ENCODE results near the gene GAREM1.
"Not testable (repeated sequence)": the region's sequence is repeated elsewhere in the genome, so short reads cannot be mapped to it uniquely, and the experiment has no call there.

Gene GAREM1

DNA sequence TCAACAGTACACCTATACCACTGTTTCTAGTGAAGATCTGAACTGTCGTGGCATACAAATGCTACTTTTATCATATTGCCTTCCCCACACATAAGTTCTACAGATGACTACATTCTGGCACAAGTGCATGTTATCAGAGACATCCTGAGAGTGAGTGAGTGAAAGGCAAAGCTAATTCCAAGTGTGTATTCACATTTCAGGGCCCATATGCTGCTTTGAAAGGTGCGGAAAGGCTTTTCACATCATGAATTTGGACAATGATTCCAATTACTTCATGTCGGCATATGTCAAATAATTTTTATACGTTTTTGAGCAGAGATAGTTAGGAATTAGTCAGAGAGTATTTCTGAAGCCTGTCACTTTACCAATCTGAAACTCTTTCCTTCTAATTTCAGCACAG, 101.7 kb downstream of the GAREM1 start:
- no peak for DNase-seq (ENCODE audit: low spot score)

DNA sequence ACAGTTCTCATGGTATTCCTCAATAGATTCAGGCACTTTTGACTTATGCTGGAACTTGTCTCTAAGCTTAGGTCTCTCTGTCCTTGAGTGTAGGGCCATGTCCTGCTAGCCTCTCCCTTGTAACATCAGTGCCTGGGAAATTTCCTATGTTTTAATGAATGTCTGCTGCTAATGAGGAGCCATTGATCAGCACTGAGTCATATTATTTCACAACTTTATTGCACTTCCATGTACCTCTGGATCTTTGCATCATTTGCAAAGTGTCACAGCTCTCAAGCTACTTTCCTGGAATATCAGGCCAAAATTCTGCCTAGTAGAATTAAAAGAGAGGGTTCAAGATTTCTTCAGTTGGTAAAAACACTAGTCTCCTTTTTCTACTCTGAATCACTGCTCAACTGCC, 102.5 kb downstream of the GAREM1 start:
- DNase-seq (ENCODE audit: low spot score), result no peak

DNA sequence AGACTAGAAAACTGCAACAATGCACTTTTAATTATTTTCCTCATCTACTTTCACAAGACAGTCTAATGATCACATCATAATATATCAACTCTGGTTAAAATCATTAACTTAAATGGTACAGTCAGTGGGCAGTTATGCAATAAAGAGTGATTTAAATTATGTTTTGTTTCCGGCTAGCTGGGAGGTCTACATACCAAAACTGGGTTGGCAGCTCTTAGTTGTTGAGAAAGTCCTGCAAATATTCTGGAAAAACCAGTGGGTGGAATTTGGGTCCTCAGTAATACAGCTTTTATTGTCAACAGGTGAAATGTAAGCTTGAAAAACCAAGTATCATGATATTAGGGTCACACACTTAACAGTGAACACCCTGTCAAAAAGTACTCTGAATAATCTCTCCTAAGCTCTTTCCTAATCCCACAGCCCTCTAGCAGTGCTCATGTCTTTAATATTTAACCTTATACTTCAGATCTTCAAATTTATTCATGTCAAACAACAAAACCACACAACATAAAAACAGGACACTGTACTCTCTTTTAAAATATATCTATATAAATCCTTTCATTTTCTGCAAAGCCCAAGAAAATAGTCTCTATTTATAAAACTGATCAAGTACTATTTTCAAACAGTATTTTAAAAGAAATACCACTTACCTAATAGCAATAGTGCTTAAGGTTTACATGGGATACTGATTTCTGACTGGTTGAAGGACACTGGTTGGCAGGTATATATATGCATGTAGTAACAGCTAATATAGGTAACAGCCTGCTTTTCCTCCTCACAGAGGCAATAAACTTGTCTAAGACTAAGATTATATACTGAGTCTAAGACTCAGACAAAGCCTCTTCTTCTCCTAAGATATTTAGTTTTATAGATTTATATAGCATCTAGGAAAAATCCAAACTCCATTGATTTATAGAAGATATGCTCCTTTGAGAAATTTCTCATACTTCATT, 103.8 kb downstream of the GAREM1 start:
- no peak for DNase-seq (ENCODE audit: low spot score)

DNA sequence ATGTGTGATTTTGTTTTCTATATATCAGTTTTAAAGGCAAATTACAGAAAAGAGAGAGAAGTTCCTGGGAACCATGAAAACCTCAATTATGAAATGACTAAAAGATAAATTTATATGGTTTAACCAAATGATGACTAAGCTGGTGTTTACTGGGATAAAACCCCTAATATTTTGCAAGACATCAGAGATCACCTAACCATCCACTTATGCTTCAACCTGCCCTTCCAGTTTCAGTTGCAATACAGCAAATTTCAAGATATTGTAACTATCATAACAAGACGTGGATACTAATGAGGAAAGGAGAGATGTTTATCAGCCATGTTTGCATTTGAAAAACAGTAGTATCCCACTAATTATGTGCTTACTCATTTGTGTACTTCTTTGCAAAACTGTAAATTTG, 108.2 kb downstream of the GAREM1 start:
- no peak for DNase-seq (ENCODE audit: low spot score)

DNA sequence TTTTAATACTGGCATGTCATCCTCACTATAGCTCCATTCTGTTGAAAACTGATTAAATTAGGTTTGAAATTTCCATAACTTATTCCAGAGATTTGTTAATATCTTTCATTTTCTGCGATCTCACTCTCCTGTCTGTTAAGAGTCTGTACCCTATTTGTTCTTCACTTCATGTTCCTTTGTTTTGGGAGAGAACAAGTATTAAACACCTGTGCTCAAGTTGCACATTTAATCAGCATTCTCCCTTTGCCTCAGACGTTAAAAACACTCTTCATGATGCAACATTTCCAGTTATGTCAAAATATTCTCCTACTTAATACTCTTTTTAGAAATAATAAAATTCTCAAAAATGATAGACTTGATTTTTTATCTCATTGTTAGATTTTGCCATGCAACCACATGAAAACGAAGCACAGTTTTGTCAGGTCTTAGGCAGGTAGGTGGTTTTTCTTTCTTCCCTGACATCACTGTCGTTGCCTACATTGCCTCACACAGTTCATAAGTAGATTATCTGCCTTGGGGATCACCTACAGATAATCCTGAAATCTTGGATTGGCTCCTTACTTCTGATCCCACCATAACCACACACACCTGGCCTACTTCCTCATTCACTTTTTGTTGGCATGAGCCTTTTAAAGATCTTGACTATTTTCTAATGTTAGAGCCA, 109.9 kb downstream of the GAREM1 start:
- DNase-seq (ENCODE audit: low spot score), result no peak

DNA sequence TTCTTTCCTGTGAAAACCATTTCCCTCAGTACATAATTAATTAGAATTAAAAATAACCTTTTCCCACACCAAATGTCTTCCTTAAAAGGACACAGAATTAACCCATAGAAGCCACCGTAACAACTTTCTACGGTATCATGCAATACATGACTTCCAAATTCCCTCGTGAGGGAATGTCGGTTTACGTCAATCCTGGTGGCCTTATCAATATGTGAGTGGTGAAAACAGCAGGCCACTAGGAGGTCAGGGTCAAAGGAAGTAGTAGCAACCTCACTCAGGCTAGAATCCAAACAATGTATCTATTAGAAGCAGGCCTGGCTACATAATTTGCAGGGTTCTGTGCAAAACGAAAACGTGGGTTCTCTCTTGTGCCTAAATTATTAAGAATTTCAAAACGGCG, 112.2 kb downstream of the GAREM1 start:
- no peak for DNase-seq (ENCODE audit: low spot score)

DNA sequence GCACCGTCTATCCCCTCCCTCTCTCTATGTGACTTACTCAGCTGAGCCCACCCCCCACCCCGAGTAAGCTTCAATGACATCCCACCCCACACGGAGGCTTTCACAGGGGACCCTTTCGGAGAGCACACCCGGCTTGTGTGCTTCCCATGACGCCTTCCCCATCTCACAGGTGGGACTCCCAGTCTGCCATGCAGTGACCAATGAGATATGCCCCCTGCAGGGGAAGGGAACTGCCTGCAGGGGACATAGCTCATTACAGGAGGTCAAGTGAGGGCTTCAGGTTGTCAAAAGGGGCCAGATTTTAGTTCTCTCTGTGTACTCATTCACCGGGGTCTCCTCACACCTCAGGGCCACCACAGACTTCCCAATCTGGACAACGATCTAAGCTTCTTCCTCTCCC, 112.6 kb downstream of the GAREM1 start:
- no peak for DNase-seq (ENCODE audit: low spot score)

DNA sequence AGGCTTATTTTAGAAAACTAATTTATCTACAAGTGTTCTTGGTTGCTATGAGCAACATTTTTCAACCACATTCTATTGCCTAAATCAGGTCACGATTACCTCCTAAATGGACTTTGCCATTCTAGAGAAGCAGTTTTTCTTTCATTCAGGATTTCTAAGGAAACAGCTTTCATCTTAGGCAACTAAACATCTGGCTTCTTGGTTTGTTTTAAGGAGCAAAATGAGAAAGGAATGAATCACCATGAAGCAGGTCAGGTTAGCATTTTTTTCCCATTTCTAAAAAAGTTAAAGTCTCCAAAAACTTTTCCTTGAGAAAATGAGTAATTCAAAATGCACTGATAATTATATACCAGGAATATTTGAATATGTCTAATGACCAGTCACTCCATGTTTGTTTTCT, 114.8 kb downstream of the GAREM1 start:
- DNase-seq (ENCODE audit: low spot score), result no peak

DNA sequence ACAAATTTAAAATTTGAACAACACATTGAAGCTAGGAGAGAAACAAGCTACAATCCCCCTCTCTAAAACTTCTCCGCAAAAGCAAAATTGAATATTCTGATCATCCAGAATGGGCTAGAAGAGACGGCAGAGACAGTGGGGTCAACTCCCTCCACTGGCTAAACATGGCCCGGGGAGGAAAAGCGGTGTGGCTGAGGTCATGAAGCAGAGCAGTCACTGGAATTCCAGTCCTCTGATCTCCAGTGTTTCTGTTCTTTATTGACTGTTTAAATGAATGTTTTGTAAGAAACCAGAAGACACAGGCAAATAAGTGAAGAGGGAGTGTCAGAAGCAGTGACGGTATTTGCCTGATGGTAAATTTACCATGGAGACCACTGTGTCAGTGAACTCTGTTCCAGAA, 116.2 kb downstream of the GAREM1 start:
- DNase-seq (ENCODE audit: low spot score), result no peak

DNA sequence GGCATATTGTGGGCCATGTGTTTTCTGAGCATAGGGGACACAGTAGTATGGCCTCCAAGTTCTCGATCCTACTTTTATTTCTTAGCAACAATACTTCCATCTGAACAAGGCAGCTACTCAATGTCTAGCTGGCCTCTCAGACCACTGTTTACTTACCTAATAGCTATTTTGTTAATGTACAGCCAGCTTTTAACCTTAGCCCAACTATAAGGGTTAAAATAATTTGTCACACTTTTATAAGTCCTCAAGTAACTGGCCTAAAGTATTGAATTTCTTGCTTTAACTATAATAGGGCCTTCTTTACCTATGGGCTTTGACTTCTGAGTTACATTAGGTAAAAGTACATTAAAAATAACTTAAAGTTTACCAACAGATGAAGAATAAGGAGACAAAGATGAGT, 117.4 kb downstream of the GAREM1 start:
- DNase-seq (ENCODE audit: low spot score), result no peak

DNA sequence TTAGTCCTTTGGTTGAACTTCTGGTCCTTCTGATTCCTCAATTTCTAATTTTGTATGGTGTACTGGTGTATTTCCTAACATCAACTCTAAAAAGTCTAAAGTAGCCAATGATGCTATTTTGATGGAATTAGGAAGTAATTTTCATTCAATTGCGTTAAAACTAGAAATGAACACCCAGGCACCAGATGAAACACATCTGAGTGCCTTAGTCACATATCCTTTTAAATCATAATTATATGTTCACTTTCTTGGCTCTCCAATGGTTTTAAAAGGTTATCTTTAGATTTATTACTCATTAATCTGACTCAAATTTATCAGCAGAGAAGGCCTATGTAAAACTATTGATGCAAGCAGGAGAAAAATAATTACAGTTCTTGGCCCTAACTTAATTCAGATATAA, 119.7 kb downstream of the GAREM1 start:
- DNase-seq (ENCODE audit: low spot score), result no peak

DNA sequence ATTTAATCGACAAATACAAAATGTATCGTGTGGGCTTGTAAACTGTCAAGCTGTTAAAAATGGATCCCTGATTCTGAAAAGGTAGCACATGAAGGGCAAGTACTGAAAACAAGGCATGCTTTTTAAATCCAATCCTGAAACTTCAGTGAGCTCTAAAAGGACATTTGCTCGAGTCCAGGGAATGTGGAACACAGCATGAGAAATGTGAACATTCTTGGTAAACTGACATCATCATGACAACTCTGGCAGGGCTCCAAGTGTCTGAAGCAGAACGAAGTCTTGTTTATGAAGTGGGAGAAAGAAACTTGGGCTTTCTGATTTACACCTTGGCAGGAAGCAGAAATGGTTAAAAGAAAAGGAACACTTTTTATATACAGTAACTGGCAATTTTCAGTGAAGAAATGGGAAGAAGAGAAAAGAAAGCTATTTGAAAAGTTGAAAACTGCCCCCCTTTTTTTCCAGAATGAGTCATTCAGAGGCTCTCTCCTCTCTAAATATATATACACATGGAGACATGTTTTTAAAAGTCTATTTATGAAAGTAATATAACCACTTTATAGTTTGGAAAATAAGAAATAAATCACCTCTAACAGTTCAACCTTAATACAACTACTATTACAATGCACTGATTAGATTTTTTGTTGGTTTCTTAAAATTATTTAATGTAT, 120.8 kb downstream of the GAREM1 start:
- no peak for DNase-seq (ENCODE audit: low spot score)

DNA sequence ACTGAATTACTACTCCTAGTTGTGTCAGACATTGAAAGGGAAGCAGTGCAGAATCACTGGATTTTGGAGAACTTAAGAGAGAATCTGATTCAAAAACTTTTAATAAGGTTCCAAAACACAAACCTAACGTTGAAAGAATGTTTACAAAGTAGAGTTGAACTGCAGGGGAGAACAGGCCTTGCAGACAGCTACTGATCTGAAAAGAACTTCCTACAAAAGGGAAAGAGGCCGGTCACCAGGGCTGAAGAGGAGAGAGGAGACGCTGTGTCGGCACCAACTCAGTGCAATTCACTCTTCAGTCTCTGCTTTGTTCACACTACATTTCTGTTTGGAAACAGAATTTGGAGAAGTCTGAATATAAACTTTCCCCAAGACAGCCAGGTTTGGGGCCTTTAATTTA, 124.0 kb downstream of the GAREM1 start:
- DNase-seq (ENCODE audit: low spot score), result no peak

DNA sequence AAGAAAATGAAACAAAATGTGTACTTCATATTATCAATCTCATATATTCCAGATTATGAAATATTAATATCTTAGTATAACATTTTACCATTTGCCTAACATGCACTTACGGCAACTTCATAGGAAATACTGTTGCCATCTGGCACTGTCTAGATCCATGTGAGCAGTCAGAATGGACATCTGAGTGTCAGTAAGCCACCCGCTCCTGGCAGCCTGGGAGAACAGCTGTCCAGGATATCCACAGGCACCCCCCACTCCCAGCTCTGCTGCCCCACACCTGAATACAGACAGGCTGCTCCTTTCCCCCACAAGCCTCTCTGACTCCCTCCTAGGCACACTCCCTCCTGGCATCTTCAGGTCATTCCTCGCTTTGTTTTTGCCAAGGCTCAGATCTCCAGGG, 127.0 kb downstream of the GAREM1 start:
- DNase-seq (ENCODE audit: low spot score), result no peak

DNA sequence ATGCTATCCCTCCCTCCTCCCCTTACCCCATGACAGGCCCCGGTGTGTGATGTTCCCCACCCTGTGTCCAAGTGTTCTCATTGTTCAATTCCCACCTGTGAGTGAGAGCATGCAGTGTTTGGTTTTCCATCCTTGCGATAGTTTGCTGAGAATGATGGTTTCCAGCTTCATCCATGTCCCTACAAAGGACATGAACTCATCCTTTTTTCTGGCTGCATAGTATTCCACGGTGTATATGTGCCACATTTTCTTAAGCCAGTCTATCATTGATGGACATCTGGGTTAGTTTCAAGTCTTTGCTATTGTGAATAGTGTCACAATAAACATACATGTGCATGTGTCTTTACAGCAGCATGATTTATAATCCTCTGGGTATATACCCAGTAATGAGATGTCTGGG, 129.6 kb downstream of the GAREM1 start:
- not testable (repeated sequence) for DNase-seq (ENCODE audit: low spot score)

DNA sequence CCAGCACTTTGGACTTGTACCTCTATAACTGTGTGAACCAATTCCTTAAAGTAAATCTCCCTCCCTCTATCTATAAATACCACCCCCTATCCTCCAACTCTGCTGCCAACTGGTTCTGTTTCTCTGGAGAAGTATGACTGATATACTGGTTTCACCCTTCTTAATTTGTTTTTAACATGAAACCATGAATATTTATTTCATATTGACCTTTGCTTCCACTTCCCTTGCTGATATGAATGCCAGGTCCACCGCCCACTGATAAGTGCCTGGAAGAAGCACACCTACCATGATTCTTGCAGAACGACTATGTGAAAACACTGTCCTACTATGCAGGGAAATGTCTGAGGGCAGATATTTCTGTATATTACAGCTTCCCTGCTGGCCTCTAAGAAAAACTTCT, 131.6 kb downstream of the GAREM1 start:
- no peak for DNase-seq (ENCODE audit: low spot score)

DNA sequence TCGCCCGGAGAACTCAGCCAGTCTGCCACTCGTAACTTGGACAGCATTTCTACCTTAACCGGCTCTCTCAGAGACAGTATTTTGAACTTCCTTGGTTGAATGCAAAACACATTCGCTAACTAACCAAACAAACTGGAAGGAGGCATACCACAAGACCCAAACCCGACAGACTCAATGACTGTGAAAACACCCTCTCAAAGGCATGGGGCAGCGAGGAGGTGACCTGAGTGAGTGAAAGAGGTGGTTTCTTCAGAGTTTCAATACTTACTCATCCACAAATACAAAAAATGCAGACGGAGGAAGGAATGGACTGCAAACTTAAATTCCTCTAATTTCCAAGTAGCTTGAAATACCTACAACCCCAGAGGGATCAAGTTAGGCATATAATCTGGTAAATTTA, 132.9 kb downstream of the GAREM1 start:
- no peak for DNase-seq (ENCODE audit: low spot score)

DNA sequence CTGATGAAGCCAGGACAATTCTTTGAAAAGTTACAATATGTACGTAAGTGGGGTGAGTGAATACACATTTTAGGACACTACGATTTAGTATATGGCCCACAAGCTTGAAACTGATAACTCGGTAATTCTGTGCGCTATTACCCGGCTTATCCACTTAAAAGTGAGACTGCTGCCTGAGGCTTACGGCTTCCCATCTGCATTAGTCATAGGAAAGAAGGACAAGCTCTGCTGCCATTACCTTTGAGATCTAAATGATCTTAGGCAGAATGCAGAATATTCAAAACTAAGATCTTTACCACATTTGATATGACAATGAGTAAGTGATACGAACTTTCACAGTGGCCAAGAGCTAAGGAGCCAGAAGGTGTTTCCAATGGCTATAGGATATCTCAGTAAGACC, 133.3 kb downstream of the GAREM1 start:
- no peak for DNase-seq (ENCODE audit: low spot score)

DNA sequence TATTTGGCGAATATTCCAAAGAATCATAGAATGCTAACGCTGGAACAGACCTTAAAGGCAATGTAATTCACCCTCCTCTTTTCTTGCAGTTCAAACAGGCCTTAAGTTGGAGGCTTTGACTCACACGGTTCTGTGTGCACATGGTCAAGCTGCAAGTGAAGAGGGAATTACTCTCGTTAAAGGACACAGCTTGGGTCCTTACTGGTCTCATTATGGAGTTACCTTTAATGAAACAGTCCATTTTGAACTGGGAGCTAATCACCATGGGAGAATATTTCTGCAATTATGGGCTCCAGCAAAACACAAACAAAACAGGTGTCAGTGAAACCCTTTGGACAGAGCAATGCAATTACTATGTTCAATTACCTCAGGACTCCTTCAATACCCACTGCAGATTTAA, 135.5 kb downstream of the GAREM1 start:
- DNase-seq (ENCODE audit: low spot score), result no peak

DNA sequence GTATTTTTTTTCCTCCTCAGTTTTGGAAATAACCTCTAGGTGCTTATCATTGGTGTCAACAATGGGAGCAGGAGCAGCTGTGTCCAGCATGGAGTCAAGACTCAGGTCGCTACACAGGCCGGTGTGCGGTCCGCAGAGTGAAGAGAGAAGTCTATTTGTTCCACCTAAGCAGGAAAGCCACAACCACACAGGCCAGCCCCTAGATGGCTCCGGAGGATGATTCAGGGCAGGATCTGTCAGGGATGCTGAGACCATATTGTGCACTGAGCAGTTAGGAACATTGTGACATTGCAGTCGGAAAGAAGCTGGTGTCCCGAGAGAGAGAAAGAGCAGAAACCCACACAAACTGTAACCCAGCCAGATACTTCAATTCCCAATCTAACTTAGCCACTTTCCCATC, 136.9 kb downstream of the GAREM1 start:
- DNase-seq (ENCODE audit: low spot score), result no peak

DNA sequence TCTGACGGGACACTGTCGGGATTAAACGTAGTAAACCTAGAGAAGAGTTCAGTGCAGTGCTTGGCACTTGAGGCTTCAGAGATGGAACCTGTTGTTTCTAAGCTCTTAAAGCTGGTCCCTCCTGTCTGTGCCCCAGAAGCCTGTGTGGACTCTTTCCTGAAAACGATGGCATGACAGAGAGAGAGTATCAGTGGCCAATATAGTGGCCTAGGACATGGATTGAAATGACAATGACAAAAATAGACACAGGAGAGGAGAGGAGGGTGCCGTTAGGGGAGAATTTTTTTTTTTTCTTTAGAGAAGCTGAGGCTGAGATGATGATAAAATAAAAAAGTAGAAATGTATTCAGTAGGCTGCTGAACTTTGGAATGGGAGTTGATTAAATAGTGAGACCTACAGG, 138.0 kb downstream of the GAREM1 start:
- DNase-seq (ENCODE audit: low spot score), result no peak

DNA sequence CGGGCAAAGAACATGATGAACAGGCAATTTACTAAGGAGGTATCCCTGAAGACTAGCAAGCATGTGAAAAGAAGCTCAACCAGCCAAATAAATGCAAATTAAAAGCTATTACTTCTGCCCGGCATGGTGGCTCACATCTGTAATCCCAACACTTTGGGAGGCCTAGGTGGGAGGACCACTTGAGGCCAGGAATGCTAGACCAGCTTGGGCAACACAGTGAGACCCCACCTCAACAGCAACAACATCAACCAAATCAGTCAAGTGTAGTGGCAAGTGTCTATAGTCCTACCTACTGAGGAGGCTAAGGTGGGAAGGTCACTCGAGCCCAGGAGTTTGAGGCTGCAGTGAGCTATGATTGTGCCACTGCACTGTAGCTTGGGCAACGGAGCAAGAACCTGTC, 141.7 kb downstream of the GAREM1 start:
- no peak for DNase-seq (ENCODE audit: low spot score)

DNA sequence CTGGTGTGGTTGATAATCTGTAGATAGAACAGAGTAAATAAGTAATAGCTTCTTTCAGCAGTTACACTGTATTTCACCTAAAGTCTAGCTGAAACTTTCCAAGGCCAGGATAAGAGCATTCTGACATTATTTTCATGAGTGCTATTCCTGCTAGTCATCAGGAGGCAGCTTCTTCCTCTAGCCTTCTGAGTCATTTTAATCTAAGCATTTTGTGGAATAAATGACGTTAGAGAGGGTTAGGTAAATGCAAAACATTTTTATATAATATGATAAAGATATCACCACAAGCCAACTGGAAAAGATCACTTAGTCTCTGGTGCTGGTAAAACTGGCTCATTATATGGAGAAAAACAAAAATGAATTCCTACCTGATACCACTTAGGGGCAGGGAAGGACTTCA, 142.3 kb downstream of the GAREM1 start:
- no peak for DNase-seq (ENCODE audit: low spot score)
